HepG2 (cell line): ENCODE results near the gene LTA4H. TPM values are rescaled to one million over a fixed set of nuclear protein-coding genes. Genes with fewer than 3 reads are reported as not detected.

Experiments used
- HNF4G ChIP-seq, 2 experiments: sonication (generic) in 1 of 2; formaldehyde crosslinking in 1 of 2; IDR thresholded peaks; 2 replicates each; pipeline versions ENCODE4 v1.4.0 to v1.6.1; 2011 to 2020; ENCODE audit warnings: borderline replicate concordance in 2 of 2, low read depth in 2 of 2, mild to moderate bottlenecking in 2 of 2, low read length in 1 of 2, missing genetic modification reagents in 1 of 2, moderate library complexity in 1 of 2
- NCOA2 ChIP-seq: sonication (generic); formaldehyde crosslinking; IDR thresholded peaks from 2 replicates; pipeline ENCODE4 v1.8.0; 2022; ENCODE audit warnings: inconsistent platforms
- NR2C2 ChIP-seq: sonication (generic); formaldehyde crosslinking; IDR thresholded peaks from 2 replicates; pipeline ENCODE4 v1.4.0; 2020; ENCODE audit warnings: missing genetic modification reagents, mild to moderate bottlenecking, moderate library complexity, borderline replicate concordance
- PITX1 ChIP-seq: sonication (generic); formaldehyde crosslinking; IDR thresholded peaks from 2 replicates; pipeline ENCODE4 v1.5.1; 2020; ENCODE audit warnings: mild to moderate bottlenecking, missing genetic modification reagents
- POLR2AphosphoS5 ChIP-seq: IDR thresholded peaks from 2 replicates; pipeline ENCODE4 v1.6.1; 2012; ENCODE audit warnings: low read depth, low read length
- RXRB ChIP-seq: IDR thresholded peaks from 2 replicates; pipeline ENCODE4 v1.6.1; 2016; ENCODE audit warnings: borderline replicate concordance, missing genetic modification reagents, missing compliant biosample characterization
- TARDBP ChIP-seq: sonication (generic); formaldehyde crosslinking; IDR thresholded peaks from 2 replicates; pipeline ENCODE4 v1.8.0; 2022; ENCODE audit warnings: mild to moderate bottlenecking, missing genetic modification reagents
- ZFP62 ChIP-seq: sonication (generic); formaldehyde crosslinking; IDR thresholded peaks from 2 replicates; pipeline ENCODE4 v1.4.0; 2020; ENCODE audit warnings: missing genetic modification reagents
- ZMAT3 ChIP-seq: sonication (generic); formaldehyde crosslinking; conservative IDR thresholded peaks from 2 replicates; pipeline ENCODE4 v1.7.0; 2021; ENCODE audit warnings: missing genetic modification reagents
- ZNF205 ChIP-seq: IDR thresholded peaks from 2 replicates; pipeline ENCODE4 v1.6.1; 2018; ENCODE audit warnings: missing biosample characterization, missing genetic modification reagents
- ZNF263 ChIP-seq: sonication (generic); formaldehyde crosslinking; IDR thresholded peaks from 2 replicates; pipeline ENCODE4 v1.4.0; 2020; ENCODE audit warnings: missing genetic modification reagents
- ZNF264 ChIP-seq: sonication (generic); formaldehyde crosslinking; IDR thresholded peaks from 2 replicates; pipeline ENCODE4 v1.4.0; 2020; ENCODE audit warnings: missing genetic modification reagents
- ZNF430 ChIP-seq: sonication (generic); formaldehyde crosslinking; IDR thresholded peaks from 2 replicates; pipeline ENCODE4 v1.9.0; 2021; ENCODE audit warnings: mild to moderate bottlenecking, missing genetic modification reagents
- ZNF75D ChIP-seq: sonication (generic); formaldehyde crosslinking; IDR thresholded peaks from 2 replicates; pipeline ENCODE4 v1.8.1; 2023; ENCODE audit warnings: missing genetic modification reagents, mild to moderate bottlenecking, borderline replicate concordance
- ZNF878 ChIP-seq: sonication (generic); formaldehyde crosslinking; IDR thresholded peaks from 2 replicates; pipeline ENCODE4 v1.8.1; 2023; ENCODE audit warnings: mild to moderate bottlenecking, missing genetic modification reagents, moderate library complexity
- polyA plus RNA-seq, 8 experiments: library from polyadenylated mRNA; depleted of rRNA in 3 of 8; stranded (reverse) in 7 of 8; unstranded in 1 of 8; fragments of >200 nt; fragmentation: Illumina TruSeq in 4 of 8; extraction: Trizol in 4 of 8; gene quantifications; 2 replicates each; pipeline versions ENCODE4 v1.2.1 to v1.2.3, GENCODE V29; 2011 to 2016; ENCODE audit warnings: low read depth in 4 of 8, missing spikeins in 1 of 8, mixed read lengths in 1 of 8; ENCODE audit not compliant: insufficient read depth in 1 of 8
- total RNA-seq, 5 experiments: library from RNA; depleted of rRNA; stranded (reverse); fragments of >200 nt; fragmentation: Illumina TruSeq; extraction: Trizol; gene quantifications; 2 replicates each; pipeline ENCODE4 v1.2.3, GENCODE V29; 2016; ENCODE audit warnings: low read depth in 1 of 5
- TF ChIP-seq, protein P1 (sequence below): sonication (generic); formaldehyde crosslinking; IDR thresholded peaks from 2 replicates; pipeline ENCODE4 v1.4.0; 2020; ENCODE audit warnings: missing genetic modification reagents
- TF ChIP-seq, protein P2 (sequence below): IDR thresholded peaks from 2 replicates; pipeline ENCODE4 v1.4.0; 2020; ENCODE audit warnings: mild to moderate bottlenecking, missing genetic modification reagents
- TF ChIP-seq, protein P3 (sequence below): IDR thresholded peaks from 2 replicates; pipeline ENCODE4 v1.6.1; 2016; ENCODE audit warnings: mild to moderate bottlenecking
- TF ChIP-seq, protein P4 (sequence below): IDR thresholded peaks from 2 replicates; pipeline ENCODE4 v1.6.1; 2016; ENCODE audit warnings: low read depth, borderline replicate concordance
- TF ChIP-seq, protein P5 (sequence below): sonication (generic); formaldehyde crosslinking; IDR thresholded peaks from 2 replicates; pipeline ENCODE4 v1.4.0; 2020; ENCODE audit warnings: missing genetic modification reagents

Gene LTA4H
- total and polyA plus RNA-seq, 2 of the 13 experiments (the other 11 are each of a cell fraction or from before 2014, with no cell fraction given) = 87.5 to 90.4 TPM

DNA sequence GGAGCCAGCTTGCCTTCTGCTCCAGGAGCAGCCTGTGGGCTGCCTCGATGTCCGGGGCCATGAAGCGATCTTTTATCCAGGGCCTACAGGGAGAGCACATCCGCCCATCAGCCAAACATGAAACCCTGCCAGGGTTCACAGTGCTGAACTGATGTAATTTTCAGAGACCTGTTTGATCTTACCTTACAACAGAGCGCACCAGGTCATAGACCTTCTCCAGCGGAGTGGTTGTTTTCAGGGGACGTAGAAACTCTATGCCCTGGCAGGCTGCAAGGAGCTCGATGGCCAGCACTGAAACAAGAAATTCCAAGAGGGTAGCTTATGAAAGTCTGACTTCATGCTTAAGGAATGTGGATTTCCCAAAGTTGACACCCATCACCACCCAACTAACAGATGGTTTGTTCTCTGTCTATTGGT, 59.0 kb downstream of the LTA4H start (continued):
- TF ChIP-seq HNF4G (IDR thresholded peaks at IDR 0.05; ENCODE audit: borderline replicate concordance, low read depth, low read length) (peak; percentile 70), HNF4G (CRISPR knock-in tag; IDR thresholded peaks at IDR 0.05; ENCODE audit: borderline replicate concordance, low read depth) (peak; percentile 29; the same call in 1 of the 2 replicates), ZNF430 (peak; percentile 49; the same call in 1 of the 2 replicates), ZNF264 (CRISPR knock-in tag) (peak; percentile 60), ZFP62 (CRISPR knock-in tag) (no peak), POLR2AphosphoS5 (peak; percentile 30; the same call in 1 of the 2 replicates), ZMAT3 (CRISPR knock-in tag) (no peak), PITX1 (peak; percentile 78), NR2C2 (CRISPR knock-in tag) (peak; percentile 44; the same call in 1 of the 2 replicates), ZNF263 (CRISPR knock-in tag) (0 out of 2 replicates have a peak, but pooled peaks have one; percentile 17), RXRB (CRISPR knock-in tag) (peak; percentile 95), ZNF75D (CRISPR knock-in tag) (no peak), TARDBP (CRISPR knock-in tag) (peak; percentile 77; the same call in 1 of the 2 replicates), ZNF878 (CRISPR knock-in tag) (no peak), NCOA2 (CRISPR knock-in tag) (peak; percentile 81), ZNF205 (CRISPR knock-in tag) (no peak; the same call in 1 of the 2 replicates)
- TF ChIP-seq, protein P1, sequence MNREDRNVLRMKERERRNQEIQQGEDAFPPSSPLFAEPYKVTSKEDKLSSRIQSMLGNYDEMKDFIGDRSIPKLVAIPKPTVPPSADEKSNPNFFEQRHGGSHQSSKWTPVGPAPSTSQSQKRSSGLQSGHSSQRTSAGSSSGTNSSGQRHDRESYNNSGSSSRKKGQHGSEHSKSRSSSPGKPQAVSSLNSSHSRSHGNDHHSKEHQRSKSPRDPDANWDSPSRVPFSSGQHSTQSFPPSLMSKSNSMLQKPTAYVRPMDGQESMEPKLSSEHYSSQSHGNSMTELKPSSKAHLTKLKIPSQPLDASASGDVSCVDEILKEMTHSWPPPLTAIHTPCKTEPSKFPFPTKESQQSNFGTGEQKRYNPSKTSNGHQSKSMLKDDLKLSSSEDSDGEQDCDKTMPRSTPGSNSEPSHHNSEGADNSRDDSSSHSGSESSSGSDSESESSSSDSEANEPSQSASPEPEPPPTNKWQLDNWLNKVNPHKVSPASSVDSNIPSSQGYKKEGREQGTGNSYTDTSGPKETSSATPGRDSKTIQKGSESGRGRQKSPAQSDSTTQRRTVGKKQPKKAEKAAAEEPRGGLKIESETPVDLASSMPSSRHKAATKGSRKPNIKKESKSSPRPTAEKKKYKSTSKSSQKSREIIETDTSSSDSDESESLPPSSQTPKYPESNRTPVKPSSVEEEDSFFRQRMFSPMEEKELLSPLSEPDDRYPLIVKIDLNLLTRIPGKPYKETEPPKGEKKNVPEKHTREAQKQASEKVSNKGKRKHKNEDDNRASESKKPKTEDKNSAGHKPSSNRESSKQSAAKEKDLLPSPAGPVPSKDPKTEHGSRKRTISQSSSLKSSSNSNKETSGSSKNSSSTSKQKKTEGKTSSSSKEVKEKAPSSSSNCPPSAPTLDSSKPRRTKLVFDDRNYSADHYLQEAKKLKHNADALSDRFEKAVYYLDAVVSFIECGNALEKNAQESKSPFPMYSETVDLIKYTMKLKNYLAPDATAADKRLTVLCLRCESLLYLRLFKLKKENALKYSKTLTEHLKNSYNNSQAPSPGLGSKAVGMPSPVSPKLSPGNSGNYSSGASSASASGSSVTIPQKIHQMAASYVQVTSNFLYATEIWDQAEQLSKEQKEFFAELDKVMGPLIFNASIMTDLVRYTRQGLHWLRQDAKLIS (CRISPR knock-in tag) = no peak
- TF ChIP-seq, protein P2, sequence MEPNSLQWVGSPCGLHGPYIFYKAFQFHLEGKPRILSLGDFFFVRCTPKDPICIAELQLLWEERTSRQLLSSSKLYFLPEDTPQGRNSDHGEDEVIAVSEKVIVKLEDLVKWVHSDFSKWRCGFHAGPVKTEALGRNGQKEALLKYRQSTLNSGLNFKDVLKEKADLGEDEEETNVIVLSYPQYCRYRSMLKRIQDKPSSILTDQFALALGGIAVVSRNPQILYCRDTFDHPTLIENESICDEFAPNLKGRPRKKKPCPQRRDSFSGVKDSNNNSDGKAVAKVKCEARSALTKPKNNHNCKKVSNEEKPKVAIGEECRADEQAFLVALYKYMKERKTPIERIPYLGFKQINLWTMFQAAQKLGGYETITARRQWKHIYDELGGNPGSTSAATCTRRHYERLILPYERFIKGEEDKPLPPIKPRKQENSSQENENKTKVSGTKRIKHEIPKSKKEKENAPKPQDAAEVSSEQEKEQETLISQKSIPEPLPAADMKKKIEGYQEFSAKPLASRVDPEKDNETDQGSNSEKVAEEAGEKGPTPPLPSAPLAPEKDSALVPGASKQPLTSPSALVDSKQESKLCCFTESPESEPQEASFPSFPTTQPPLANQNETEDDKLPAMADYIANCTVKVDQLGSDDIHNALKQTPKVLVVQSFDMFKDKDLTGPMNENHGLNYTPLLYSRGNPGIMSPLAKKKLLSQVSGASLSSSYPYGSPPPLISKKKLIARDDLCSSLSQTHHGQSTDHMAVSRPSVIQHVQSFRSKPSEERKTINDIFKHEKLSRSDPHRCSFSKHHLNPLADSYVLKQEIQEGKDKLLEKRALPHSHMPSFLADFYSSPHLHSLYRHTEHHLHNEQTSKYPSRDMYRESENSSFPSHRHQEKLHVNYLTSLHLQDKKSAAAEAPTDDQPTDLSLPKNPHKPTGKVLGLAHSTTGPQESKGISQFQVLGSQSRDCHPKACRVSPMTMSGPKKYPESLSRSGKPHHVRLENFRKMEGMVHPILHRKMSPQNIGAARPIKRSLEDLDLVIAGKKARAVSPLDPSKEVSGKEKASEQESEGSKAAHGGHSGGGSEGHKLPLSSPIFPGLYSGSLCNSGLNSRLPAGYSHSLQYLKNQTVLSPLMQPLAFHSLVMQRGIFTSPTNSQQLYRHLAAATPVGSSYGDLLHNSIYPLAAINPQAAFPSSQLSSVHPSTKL = peak; percentile 92
- TF ChIP-seq, protein P3, sequence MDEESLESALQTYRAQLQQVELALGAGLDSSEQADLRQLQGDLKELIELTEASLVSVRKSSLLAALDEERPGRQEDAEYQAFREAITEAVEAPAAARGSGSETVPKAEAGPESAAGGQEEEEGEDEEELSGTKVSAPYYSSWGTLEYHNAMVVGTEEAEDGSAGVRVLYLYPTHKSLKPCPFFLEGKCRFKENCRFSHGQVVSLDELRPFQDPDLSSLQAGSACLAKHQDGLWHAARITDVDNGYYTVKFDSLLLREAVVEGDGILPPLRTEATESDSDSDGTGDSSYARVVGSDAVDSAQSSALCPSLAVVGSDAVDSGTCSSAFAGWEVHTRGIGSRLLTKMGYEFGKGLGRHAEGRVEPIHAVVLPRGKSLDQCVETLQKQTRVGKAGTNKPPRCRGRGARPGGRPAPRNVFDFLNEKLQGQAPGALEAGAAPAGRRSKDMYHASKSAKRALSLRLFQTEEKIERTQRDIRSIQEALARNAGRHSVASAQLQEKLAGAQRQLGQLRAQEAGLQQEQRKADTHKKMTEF = peak; percentile 61; the same call in 1 of the 2 replicates
- TF ChIP-seq, protein P4, sequence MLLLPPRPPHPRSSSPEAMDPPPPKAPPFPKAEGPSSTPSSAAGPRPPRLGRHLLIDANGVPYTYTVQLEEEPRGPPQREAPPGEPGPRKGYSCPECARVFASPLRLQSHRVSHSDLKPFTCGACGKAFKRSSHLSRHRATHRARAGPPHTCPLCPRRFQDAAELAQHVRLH (CRISPR knock-in tag) = no peak
- TF ChIP-seq, protein P5, sequence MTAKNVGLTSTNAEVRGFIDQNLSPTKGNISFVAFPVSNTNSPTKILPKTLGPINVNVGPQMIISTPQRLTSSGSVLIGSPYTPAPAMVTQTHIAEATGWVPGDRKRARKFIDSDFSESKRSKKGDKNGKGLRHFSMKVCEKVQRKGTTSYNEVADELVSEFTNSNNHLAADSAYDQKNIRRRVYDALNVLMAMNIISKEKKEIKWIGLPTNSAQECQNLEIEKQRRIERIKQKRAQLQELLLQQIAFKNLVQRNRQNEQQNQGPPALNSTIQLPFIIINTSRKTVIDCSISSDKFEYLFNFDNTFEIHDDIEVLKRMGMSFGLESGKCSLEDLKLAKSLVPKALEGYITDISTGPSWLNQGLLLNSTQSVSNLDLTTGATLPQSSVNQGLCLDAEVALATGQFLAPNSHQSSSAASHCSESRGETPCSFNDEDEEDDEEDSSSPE (CRISPR knock-in tag) = peak; percentile 56
